Measurements from ENCODE around the gene CCDC124. TPM values are rescaled to one million over a fixed set of nuclear protein-coding genes. Genes with fewer than 3 reads are reported as not detected.

The CCDC124 gene
- total and polyA plus RNA-seq, 11 donors: 45.4 to 195 (median 71.8) TPM

GRCh38 chr19:17954401-17954800 is 21.6 kb downstream of the CCDC124 start:
- H3K27ac ChIP-seq: no peak overlapping the region
- peaks cover 32 to 97% (median 73%) of the 10 kb centered on the region in 9 donors for H3K27me3 ChIP-seq
- peaks cover 6 to 36% (median 28%) of the 10 kb centered on the region in 12 donors for H3K4me1 ChIP-seq
- DNase-seq (no peak), ATAC-seq (no peak)
- TF ChIP-seq POLR2A (IDR thresholded peaks at IDR 0.05) (no peak), CTCF (IDR thresholded peaks at IDR 0.05) (no peak)
- H3K4me3 ChIP-seq: no peak overlapping the region
- intact Hi-C loops (cut with DNase I): loop anchor here in 1 of 10 donors (5.0 kb wide), 1 partner anchor 38 kb away; no protein-coding TSS in a partner anchor
- WGBS, 4 donors: 78 to 85% (median 81%) methylated on average over 7 of the region's 7 CpGs
- no peaks in the 10 kb centered on the region for H3K36me3 ChIP-seq
- no peaks in the 10 kb centered on the region for H3K9me3 ChIP-seq

DNA sequence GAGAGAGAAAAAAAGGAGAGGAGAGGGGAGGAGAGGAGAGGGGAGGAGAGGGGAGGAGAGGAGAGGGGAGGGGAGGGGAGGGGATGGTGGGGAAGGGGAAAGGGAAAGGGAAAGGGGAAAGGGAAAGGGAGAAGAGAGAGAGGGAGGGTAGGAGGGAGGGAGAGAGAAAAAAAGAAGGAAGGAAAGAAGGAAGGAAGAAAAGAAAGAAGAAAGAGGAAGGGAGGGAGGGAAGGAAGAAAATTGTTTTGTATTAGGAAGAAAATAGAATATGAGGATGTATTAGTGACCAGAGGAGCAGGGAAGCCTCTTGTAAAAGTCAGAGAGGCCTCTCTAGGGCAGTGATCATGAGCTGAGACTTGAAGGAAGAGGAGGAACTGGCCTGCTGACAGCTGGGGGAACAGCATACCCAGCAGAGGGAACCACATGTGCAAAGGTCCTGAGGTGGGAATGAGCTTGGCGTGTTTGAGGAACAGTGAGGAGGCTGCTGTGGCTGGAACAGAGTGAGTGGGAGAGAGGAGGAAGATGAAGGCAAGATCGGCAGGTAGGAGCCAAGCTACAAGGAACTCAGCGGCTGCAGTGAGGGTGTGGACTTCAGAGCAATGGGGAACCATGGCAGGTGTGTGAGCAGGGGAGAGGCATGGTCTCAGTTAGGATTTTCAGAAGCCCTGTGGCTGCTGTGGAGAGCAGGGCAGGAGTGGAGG is 24.5 kb downstream of the CCDC124 start:
- DNase-seq (no peak), ATAC-seq (no peak)
- TF ChIP-seq CTCF (IDR thresholded peaks at IDR 0.05): no peak
- no peak for TF ChIP-seq POLR2A (IDR thresholded peaks at IDR 0.05)
- Histone ChIP-seq H3K4me3 (no peak overlapping the region), H3K9me3 (no peaks in the 10 kb centered on the region), H3K27me3 (peaks cover 17 to 96% (median 49%) of the 10 kb centered on the region in 9 donors), H3K36me3 (no peaks in the 10 kb centered on the region), H3K27ac (no peak overlapping the region), H3K4me1 (peaks cover 0 to 8% (median 3%) of the 10 kb centered on the region in 12 donors)
- WGBS, 4 donors: 79 to 85% (median 80%) methylated on average over 3 of the region's 3 CpGs
- intact Hi-C loops (cut with DNase I): no loop called here

DNA sequence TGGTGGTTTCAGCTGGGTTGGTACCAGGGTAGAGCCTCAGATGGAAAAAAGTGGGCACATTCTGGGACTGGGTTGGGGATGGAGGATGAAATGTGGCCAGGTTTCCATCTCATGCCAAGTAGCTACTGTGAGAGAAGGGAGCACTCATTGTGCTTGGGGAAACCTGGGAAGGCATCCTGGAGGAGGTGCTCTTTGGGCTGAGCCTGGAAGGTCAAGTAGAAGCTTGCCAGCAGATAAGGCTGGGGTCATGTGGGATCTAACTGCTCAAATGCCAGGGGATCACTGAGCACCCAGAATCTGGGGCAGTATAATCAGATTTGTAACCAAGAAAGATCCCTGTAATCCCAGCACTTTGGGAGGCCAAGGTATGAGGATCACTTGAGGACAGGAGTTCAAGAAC is 25.1 kb downstream of the CCDC124 start:
- TF ChIP-seq POLR2A (IDR thresholded peaks at IDR 0.05) (no peak), CTCF (IDR thresholded peaks at IDR 0.05) (no peak)
- no peak overlapping the region for H3K27ac ChIP-seq
- intact Hi-C loops (cut with DNase I): no loop called here
- H3K36me3 ChIP-seq: no peaks in the 10 kb centered on the region
- ATAC-seq: no peak
- no peak for DNase-seq
- no peaks in the 10 kb centered on the region for H3K9me3 ChIP-seq
- no peak overlapping the region for H3K4me3 ChIP-seq
- H3K4me1 ChIP-seq: peaks cover 0 to 2% (median 0%) of the 10 kb centered on the region in 12 donors
- H3K27me3 ChIP-seq: peaks cover 11 to 94% (median 44%) of the 10 kb centered on the region in 9 donors

DNA sequence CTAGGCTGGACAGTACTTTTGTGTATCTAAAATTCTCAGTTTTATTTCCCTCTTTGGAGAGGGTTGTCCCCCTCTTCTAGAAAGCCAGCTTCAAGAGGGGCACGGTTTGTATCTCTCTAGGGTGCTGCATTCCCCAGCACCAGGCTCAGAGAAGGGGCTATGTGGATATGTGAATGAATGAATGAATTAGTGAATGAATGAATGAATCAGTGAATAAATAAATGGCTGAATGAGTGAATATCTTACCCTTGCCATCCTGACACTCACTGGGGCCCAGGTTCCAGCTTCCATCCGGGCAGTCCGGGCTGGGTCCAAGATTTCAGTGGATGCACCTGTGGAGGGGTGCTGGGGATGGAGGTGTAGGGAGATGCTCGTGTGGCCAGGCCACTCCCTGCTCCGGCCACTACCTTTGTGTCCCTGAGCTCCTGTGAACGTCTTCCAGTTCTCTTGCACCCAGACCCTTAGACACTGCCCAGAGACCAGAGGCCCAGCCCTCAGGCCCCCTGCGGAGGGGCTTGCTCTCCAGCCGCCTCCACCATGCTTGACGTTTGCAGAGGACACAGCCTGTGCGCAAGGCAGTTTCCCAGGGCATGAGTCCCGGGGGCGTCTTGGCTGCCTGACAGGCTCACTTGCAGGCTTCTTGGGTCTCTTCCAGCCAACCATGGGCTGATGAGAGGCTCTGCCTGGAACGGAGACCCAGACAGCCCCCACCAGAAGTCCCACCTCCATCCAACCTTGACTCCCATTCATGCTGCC is 31.3 kb downstream of the CCDC124 start:
- intact Hi-C loops (cut with DNase I): no loop called here
- peaks cover 7 to 85% (median 43%) of the 10 kb centered on the region in 9 donors for H3K27me3 ChIP-seq
- TF ChIP-seq CTCF (IDR thresholded peaks at IDR 0.05) (no peak), POLR2A (IDR thresholded peaks at IDR 0.05) (no peak)

More for the DNA sequence above, 31.3 kb downstream of the CCDC124 start:
- Histone ChIP-seq H3K4me3 (no peak overlapping the region), H3K27ac (no peak overlapping the region), H3K9me3 (no peaks in the 10 kb centered on the region), H3K36me3 (no peaks in the 10 kb centered on the region), H3K4me1 (peaks cover 0 to 16% (median 0%) of the 10 kb centered on the region in 12 donors)
- 51 to 74% (median 53%) methylated on average over 3 to 13 of the region's 13 CpGs for WGBS, 4 donors
- DNase-seq: no peak
- no peak for ATAC-seq
